Pancreas (tissue), 10 donors: ENCODE measurements around the gene MIEF1. TPM values are rescaled to one million over a fixed set of nuclear protein-coding genes. Genes with fewer than 3 reads are reported as not detected.

Source experiments
- ATAC-seq, 4 donors: fragments of 200-7000 bp; cut with Tn5 transposase; one replicate each; pipeline versions ENCODE4 v1.8.0 to v1.9.1; 2020; ENCODE audit warnings: mild to moderate bottlenecking in 4 of 4, moderate library complexity in 4 of 4
- DNase-seq, 6 donors: peaks; one replicate each; pipeline ENCODE4 v3.0.0-alpha.2; 2020
- FAIRE-seq: peaks from 2 replicates; lab custom pipeline; 2012; peaks lifted over from hg19 to GRCh38; lab: Jason Lieb, UNC
- H3K27ac ChIP-seq, 4 donors: fragments of 200-600 bp; sonication (generic); 1 replicate in 3 of 4; 2 replicates in 1 of 4; pipeline versions ENCODE4 v1.5.0 to v1.8.0; 2020
- H3K27me3 ChIP-seq, 4 donors: fragments of 200-600 bp; one replicate each; pipeline ENCODE4 v1.8.0; 2021
- H3K36me3 ChIP-seq, 3 donors: fragments of 200-600 bp; sonication (generic) in 1 of 3; one replicate each; pipeline versions ENCODE4 v1.5.0 to v1.8.0; 2020 to 2021
- H3K4me1 ChIP-seq, 3 donors: fragments of 200-600 bp; one replicate each; pipeline ENCODE4 v1.8.0; 2021
- H3K4me3 ChIP-seq, 4 donors: fragments of 200-600 bp; sonication (generic) in 2 of 4; one replicate each; pipeline versions ENCODE4 v1.5.0 to v1.8.0; 2020 to 2021
- H3K9me3 ChIP-seq, 4 donors: fragments of 200-600 bp; one replicate each; pipeline ENCODE4 v1.8.0; 2021
- WGBS, 2 donors: extraction: QIAGEN DNeasy Blood & Tissue Kit; methylation state at CpG; one replicate each; pipeline ENCODE4 v1.1.7; 2013; 5-methylcytosine and 5-hydroxymethylcytosine counted together
- intact Hi-C, 3 donors: fragments of 100-400 bp; cut with DNase I; formaldehyde crosslinking; loops; one replicate each; pipeline versions ENCODE4 v1.11.1 to v1.14.2; 2022
- polyA plus RNA-seq, 2 donors: library from polyadenylated mRNA; stranded (reverse); fragments of 200-250 nt; gene quantifications; one replicate each; pipeline ENCODE4 v1.2.3, GENCODE V29; 2013
- total RNA-seq, 6 donors: library from RNA; stranded (reverse); fragmentation: NEBNext Ultra II Directional in 4 of 6; extraction: Animal tissue kit (Norgen Biotek cat#: 25700) in 4 of 6; gene quantifications; one replicate each; pipeline versions ENCODE4 v1.2.1 to v1.2.4, GENCODE V29; 2021 to 2023
- TF ChIP-seq, protein P1 (sequence below), 4 donors: fragments of 200-600 bp; sonication (generic) in 3 of 4; IDR thresholded peaks; one replicate each; pipeline versions ENCODE4 v1.5.0 to v1.8.0; 2021; ENCODE audit warnings: antibody characterized with exemption in 4 of 4
- donor health status: healthy with polysubstance abuse.
- donor health status: DM: no; HTN: no; CAD: no; lungs with moderate emphysema.
- donor health status: DM: no; HTN: no; CAD: no.
- donor health status: control.
- donor health status: control.
- donor health status: Bipolar disorder and iron deficiency.
- donor health status: DM: yes; HTN: yes; CAD: no.
- donor health status: DM: no; HTN: no; CAD: no.
- donor health status: DM: no; HTN: no; CAD: no.
- donor health status: DM: yes; HTN: yes; CAD: no.

Gene MIEF1
- total and polyA plus RNA-seq, 8 donors: 6.3 to 15.1 (median 11.1) TPM

DNA sequence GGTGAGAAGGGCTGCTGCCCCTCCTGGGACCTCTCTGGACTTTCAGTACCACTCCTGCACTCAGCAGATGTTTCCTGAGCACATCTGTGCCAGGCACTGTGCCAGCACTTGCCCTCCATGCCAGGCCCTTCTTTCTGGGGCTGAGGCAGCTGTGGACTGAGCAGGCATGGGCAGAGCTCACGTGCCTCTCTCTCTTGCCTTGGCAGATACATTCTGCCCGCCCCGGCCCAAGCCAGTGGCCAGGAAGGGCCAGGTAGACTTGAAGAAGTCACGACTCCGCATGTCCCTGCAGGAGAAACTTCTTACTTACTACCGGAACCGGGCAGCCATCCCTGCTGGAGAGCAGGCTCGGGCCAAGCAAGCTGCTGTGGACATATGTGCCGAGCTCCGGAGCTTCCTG, 9.9 kb downstream of the MIEF1 start:
- no peak overlapping the region for H3K27ac ChIP-seq
- H3K36me3 ChIP-seq: peaks cover 6 to 55% (median 33%) of the 10 kb centered on the region in 3 donors
- H3K4me1 ChIP-seq: no peaks in the 10 kb centered on the region
- H3K4me3 ChIP-seq: no peak overlapping the region
- WGBS, 2 donors: 91 to 92% methylated on average over 10 of the region's 10 CpGs
- FAIRE-seq (no peak), DNase-seq (peak in 1 of 6 donors; percentile 67), ATAC-seq (no peak)
- H3K9me3 ChIP-seq: no peaks in the 10 kb centered on the region
- intact Hi-C loops: no loop called here
- H3K27me3 ChIP-seq: no peaks in the 10 kb centered on the region
- TF ChIP-seq, protein P1, sequence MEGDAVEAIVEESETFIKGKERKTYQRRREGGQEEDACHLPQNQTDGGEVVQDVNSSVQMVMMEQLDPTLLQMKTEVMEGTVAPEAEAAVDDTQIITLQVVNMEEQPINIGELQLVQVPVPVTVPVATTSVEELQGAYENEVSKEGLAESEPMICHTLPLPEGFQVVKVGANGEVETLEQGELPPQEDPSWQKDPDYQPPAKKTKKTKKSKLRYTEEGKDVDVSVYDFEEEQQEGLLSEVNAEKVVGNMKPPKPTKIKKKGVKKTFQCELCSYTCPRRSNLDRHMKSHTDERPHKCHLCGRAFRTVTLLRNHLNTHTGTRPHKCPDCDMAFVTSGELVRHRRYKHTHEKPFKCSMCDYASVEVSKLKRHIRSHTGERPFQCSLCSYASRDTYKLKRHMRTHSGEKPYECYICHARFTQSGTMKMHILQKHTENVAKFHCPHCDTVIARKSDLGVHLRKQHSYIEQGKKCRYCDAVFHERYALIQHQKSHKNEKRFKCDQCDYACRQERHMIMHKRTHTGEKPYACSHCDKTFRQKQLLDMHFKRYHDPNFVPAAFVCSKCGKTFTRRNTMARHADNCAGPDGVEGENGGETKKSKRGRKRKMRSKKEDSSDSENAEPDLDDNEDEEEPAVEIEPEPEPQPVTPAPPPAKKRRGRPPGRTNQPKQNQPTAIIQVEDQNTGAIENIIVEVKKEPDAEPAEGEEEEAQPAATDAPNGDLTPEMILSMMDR (IDR thresholded peaks at IDR 0.05): no peak

- FAIRE-seq (no peak), DNase-seq (peak in 1 of 6 donors; percentile 58), ATAC-seq (peak in 1 of 4 donors; percentile 10)
- H3K27me3 ChIP-seq: no peaks in the 10 kb centered on the region
- H3K27ac ChIP-seq: no peak overlapping the region
- H3K36me3 ChIP-seq: peaks cover 6 to 44% (median 33%) of the 10 kb centered on the region in 3 donors
- intact Hi-C loops: no loop called here
- no peak overlapping the region for H3K4me3 ChIP-seq
- TF ChIP-seq, protein P1 (IDR thresholded peaks at IDR 0.05): no peak
- peaks cover 0 to 7% (median 4%) of the 10 kb centered on the region in 3 donors for H3K4me1 ChIP-seq
- 75% methylated on average over 18 of the region's 18 CpGs for WGBS, 2 donors
- no peaks in the 10 kb centered on the region for H3K9me3 ChIP-seq
Measured at GRCh38 chr22:39513791-39514190, 11.7 kb downstream of the MIEF1 start.

DNA sequence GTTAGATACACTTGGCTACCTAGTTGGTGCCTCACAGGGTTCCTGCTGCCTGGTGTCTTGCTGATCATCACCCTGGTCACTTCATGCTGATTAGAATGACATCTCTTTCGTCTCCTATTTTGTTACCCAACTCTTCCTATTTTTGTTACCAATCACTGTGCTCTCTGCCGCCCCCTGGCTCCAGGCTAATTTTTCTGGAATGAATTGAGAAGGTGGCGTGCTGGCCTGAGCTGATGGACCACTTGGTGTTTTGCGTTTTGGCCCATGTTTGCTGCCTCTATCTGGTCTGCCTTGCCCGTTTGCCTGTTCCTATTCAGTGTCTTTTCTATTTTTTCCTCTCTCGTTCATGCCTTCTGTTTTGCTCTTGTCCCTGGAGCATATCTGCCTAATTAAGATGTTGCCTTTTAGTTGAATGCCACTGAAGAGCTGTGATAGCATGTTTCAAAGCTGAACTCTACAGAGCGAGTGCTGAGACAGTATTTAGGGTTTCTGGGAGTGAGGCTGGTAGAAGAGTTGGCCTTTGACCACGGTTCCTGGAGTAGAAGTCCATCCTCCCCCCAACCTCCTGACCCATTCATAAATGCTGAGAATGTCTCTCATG, 12.4 kb downstream of the MIEF1 start:
- DNase-seq (peak in 3 of 6 donors; percentile 32 to 82 (median 66)), ATAC-seq (peak; percentile 35 to 65 (median 58)), FAIRE-seq (no peak)
- peaks cover 0 to 10% (median 7%) of the 10 kb centered on the region in 3 donors for H3K4me1 ChIP-seq
- TF ChIP-seq, protein P1 (IDR thresholded peaks at IDR 0.05): peak; percentile 29 to 73 (median 60)
- H3K36me3 ChIP-seq: peaks cover 6 to 43% (median 33%) of the 10 kb centered on the region in 3 donors
- H3K27ac ChIP-seq: no peak overlapping the region
- intact Hi-C loops: no loop called here
- no peaks in the 10 kb centered on the region for H3K9me3 ChIP-seq
- H3K27me3 ChIP-seq: no peaks in the 10 kb centered on the region
- no peak overlapping the region for H3K4me3 ChIP-seq
- WGBS, 2 donors: 37 to 42% methylated on average over 8 of the region's 8 CpGs

DNA sequence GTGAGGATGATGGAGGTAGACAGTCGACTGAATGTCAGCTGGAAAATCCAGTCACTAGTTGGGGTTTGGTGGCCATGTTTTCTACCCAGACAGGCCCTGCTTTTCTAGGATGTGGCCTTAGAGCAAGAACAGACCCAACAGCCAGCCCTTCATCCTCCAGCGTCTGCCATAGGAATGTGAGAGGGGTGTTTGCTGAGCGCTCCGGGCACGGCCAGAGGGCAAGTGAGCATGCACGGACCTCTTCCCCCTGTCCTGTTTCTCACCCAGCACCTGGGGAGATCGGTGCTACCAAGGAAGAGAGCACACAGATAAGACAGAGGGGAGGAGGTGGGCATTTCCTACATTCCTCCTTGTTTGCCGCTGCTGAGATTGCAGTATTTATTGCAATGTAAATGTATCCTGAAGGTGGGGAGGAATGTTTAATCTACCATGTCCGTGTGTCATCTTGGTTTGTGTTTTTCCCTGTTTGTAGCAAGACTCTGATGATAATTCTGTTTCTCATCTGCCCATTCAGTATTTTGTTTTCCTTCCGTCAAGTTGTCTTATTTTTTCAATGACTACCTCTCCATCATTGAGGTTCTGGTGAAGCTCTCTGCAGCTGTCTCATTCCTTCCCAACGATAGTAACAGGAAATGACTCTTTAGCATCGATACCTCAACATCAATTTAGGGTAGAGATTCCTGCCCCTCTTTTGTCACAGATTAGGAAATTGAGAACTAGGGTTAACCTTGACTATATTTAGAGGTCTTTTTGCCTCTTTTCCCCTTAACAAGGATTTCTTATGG, 13.4 kb downstream of the MIEF1 start:
- FAIRE-seq: no peak
- H3K27me3 ChIP-seq: no peaks in the 10 kb centered on the region
- H3K4me1 ChIP-seq: peaks cover 0 to 10% (median 7%) of the 10 kb centered on the region in 3 donors
- intact Hi-C loops: no loop called here
- ATAC-seq: no peak
- no peaks in the 10 kb centered on the region for H3K9me3 ChIP-seq
- whole genome bisulfite sequencing, 2 donors: 83 to 89% methylated on average over 12 of the region's 12 CpGs
- no peak overlapping the region for H3K27ac ChIP-seq
- no peak overlapping the region for H3K4me3 ChIP-seq
- DNase-seq: no peak
- TF ChIP-seq, protein P1 (IDR thresholded peaks at IDR 0.05): no peak
- peaks cover 6 to 43% (median 33%) of the 10 kb centered on the region in 3 donors for H3K36me3 ChIP-seq
